ENCODE data around the gene HIPK4. TPM values are rescaled to one million over a fixed set of nuclear protein-coding genes. Genes with fewer than 3 reads are reported as not detected.

Gene HIPK4
- total and polyA plus RNA-seq, 2 experiments from 2014 or later: 0.21 to 0.52 TPM

DNA sequence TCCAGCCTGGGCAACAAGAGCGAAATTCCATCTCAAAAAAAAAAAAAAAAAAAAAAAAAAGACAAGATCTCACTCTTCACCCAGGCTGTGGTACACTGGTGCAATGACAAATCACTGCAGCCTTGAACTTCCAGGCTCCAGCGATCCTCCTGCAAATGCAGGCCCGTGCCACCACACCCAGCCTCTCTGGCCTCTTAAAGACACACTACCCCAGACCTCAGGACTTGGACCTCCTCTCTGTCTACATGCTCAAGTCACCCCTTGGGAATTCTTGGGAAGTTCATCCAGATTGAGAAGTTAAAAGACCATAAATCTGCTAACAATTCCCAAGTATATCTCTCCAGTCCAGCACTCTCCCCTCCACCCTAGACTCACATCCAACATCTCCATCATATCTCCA is 10.6 kb upstream of the HIPK4 start (continued):
- TF ChIP-seq CREB1 (CRISPR knock-in tag; IDR thresholded peaks at IDR 0.05; ENCODE audit: low read depth): no peak
- no peak for TF ChIP-seq POLR2AphosphoS5 (IDR thresholded peaks at IDR 0.05; ENCODE audit: low read depth)
- no peak for TF ChIP-seq CTCF (conservative IDR thresholded peaks at IDR 0.05; ENCODE audit: low read depth in 2 of 2)
- no peak for TF ChIP-seq EZH2phosphoT487 (IDR thresholded peaks at IDR 0.05; ENCODE audit: unreplicated experiment)
- no peak for TF ChIP-seq ZNF331 (CRISPR knock-in tag; IDR thresholded peaks at IDR 0.05; ENCODE audit: low read depth)

DNA sequence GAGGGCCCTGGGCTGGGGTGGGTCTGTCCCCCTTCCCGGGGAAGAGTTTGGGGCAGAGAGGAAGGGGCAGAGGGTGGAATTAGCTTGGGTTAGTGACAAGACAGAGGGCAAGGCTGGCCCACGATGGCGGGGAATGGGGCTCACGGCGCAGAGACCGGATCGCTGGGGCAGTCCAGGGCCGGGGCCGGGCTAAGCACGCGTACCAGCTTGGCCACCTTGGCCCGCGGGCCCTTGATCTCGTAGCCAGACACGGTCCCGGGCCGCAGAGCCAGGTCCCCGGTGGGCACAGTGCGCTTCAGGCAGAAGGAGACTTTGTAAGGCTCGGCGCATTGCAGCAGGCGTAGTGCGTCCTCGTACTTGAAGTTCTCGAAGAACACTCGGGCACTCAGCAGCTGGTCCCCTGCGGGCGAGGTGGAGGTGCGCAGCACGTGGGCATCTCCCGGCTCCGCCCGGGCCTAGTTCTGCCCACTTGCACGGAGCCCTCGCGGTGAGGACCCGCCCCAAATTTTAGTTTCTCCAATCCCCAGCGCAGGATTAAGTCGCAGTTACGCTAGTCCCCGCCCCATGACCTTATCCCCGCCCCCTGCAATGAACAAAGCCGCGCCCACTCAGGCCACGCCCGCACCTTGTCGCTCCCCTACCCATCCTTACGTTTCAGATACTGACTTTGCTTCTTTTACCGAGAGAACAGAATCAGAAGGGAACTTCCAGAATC is 8.6 kb upstream of the HIPK4 start:
- Mint-ChIP-seq H3K4me1 (peaks cover 13% of the 10 kb centered on the region), H3K36me3 (ENCODE audit: low read depth) (peaks cover 2% of the 10 kb centered on the region; the same call in 1 of the 3 replicates), H3K9me3 (no peaks in the 10 kb centered on the region; the same call in 1 of the 3 replicates), H3K4me3 (peak overlapping the region; percentile 45), H3K27me3 (ENCODE audit: insufficient read depth, low read depth, poor library complexity) (peaks cover 27% of the 10 kb centered on the region), H3K27ac (no peak overlapping the region)
- DNase-seq (ENCODE audit: low spot score) (peak; percentile 97), ATAC-seq (peak; percentile 88)
- TF ChIP-seq ZNF114 (CRISPR knock-in tag; IDR thresholded peaks at IDR 0.05): no peak
- TF ChIP-seq JUNB (IDR thresholded peaks at IDR 0.05; ENCODE audit: unreplicated experiment): no peak
- no peak for TF ChIP-seq EZH2phosphoT487 (IDR thresholded peaks at IDR 0.05; ENCODE audit: unreplicated experiment)
- TF ChIP-seq POLR2AphosphoS5 (IDR thresholded peaks at IDR 0.05; ENCODE audit: low read depth): 0 out of 2 replicates have a peak, but pooled peaks have one; percentile 18
- no peak for TF ChIP-seq CREB1 (CRISPR knock-in tag; IDR thresholded peaks at IDR 0.05; ENCODE audit: low read depth)
- TF ChIP-seq, protein P1, sequence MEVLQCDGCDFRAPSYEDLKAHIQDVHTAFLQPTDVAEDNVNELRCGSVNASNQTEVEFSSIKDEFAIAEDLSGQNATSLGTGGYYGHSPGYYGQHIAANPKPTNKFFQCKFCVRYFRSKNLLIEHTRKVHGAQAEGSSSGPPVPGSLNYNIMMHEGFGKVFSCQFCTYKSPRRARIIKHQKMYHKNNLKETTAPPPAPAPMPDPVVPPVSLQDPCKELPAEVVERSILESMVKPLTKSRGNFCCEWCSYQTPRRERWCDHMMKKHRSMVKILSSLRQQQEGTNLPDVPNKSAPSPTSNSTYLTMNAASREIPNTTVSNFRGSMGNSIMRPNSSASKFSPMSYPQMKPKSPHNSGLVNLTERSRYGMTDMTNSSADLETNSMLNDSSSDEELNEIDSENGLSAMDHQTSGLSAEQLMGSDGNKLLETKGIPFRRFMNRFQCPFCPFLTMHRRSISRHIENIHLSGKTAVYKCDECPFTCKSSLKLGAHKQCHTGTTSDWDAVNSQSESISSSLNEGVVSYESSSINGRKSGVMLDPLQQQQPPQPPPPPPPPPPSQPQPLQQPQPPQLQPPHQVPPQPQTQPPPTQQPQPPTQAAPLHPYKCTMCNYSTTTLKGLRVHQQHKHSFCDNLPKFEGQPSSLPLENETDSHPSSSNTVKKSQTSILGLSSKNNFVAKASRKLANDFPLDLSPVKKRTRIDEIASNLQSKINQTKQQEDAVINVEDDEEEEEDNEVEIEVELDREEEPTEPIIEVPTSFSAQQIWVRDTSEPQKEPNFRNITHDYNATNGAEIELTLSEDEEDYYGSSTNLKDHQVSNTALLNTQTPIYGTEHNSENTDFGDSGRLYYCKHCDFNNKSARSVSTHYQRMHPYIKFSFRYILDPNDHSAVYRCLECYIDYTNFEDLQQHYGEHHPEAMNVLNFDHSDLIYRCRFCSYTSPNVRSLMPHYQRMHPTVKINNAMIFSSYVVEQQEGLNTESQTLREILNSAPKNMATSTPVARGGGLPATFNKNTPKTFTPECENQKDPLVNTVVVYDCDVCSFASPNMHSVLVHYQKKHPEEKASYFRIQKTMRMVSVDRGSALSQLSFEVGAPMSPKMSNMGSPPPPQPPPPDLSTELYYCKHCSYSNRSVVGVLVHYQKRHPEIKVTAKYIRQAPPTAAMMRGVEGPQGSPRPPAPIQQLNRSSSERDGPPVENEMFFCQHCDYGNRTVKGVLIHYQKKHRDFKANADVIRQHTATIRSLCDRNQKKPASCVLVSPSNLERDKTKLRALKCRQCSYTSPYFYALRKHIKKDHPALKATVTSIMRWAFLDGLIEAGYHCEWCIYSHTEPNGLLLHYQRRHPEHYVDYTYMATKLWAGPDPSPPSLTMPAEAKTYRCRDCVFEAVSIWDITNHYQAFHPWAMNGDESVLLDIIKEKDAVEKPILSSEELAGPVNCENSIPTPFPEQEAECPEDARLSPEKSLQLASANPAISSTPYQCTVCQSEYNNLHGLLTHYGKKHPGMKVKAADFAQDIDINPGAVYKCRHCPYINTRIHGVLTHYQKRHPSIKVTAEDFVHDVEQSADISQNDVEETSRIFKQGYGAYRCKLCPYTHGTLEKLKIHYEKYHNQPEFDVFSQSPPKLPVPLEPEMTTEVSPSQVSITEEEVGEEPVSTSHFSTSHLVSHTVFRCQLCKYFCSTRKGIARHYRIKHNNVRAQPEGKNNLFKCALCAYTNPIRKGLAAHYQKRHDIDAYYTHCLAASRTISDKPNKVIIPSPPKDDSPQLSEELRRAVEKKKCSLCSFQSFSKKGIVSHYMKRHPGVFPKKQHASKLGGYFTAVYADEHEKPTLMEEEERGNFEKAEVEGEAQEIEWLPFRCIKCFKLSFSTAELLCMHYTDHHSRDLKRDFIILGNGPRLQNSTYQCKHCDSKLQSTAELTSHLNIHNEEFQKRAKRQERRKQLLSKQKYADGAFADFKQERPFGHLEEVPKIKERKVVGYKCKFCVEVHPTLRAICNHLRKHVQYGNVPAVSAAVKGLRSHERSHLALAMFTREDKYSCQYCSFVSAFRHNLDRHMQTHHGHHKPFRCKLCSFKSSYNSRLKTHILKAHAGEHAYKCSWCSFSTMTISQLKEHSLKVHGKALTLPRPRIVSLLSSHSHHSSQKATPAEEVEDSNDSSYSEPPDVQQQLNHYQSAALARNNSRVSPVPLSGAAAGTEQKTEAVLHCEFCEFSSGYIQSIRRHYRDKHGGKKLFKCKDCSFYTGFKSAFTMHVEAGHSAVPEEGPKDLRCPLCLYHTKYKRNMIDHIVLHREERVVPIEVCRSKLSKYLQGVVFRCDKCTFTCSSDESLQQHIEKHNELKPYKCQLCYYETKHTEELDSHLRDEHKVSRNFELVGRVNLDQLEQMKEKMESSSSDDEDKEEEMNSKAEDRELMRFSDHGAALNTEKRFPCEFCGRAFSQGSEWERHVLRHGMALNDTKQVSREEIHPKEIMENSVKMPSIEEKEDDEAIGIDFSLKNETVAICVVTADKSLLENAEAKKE (CRISPR knock-in tag; IDR thresholded peaks at IDR 0.05): no peak
- H3K4me2 ChIP-seq: peak overlapping the region; percentile 72
- H3K9me2 ChIP-seq (ENCODE audit: insufficient read depth): no peaks in the 10 kb centered on the region
- no peaks in the 10 kb centered on the region for H3K36me3 ChIP-seq (ENCODE audit: insufficient read depth)
- peaks cover 4% of the 10 kb centered on the region for H3F3A ChIP-seq (replicated peaks; ENCODE audit: low read depth)
- peak overlapping the region; percentile 43 for H3K4me3 ChIP-seq
- H3K27ac ChIP-seq (ENCODE audit: low read depth): no peak overlapping the region
- no peaks in the 10 kb centered on the region for H3K4me1 ChIP-seq (ENCODE audit: insufficient read depth)
- H2AFZ ChIP-seq: no peak overlapping the region
- H3K79me2 ChIP-seq (replicated peaks; ENCODE audit: insufficient read depth): no peaks in the 10 kb centered on the region
- peaks cover 16% of the 10 kb centered on the region for H3K27me3 ChIP-seq (ENCODE audit: insufficient read depth)
- no peaks in the 10 kb centered on the region for H4K20me1 ChIP-seq (replicated peaks; ENCODE audit: insufficient read depth)
